ENCODE data around the gene SEPTIN5.

Gene SEPTIN5

DNA sequence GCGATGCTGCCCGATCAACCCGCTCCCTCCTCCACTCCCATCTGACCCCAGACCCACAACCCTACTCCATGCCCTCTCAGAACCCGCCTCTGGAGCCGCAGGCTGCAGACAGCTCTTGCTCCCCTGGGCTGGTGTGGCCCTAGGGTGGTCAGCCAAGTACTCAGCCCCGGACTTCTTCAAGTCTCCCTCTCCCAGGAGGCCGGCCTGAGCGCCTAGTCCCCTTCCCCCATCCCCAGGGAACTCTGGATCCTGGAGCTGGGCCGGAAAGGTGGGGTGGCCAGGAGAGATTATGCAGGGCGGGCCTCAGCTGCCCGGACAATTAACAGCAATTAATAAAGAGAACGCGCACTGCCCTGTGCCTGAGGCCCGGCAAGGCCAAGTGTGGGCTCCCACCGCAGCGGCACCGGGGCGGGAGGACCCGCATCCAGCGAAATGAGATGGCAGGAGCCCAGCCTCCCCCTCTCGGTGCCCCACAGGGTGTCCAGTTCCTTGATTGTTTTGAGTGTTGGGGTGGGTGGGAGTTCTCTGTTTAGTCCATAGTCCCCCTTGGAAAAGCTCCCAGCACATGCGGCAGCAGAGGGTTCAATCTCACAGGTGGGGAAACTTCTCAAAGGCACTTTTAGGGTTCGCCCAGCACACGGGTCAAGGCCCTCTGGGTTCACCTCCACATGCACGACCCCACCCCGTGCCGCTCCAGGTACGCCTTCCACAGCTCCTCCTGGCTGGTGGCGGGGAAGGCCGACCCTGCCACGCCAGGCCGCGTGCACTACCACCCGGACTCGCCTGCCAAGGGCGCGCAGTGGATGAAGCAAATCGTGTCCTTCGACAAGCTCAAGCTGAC, 49.4 kb downstream of the SEPTIN5 start:
- no peak for DNase-seq

DNA sequence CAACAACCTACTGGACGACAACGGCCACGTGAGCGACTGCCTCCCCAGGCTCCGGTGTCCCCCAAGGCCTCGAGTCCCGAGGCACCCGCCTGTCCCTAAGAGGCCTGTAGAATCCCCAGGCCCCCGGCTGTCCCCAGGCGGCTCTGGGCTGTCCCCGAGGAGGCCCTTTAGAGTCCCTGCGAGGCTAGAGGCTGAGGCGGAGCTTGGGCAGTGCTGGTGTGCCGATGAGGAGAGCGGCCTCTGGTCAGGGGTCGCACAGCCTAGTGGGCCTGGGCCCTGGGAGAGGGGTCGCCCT, 49.9 kb downstream of the SEPTIN5 start:
- DNase-seq = no peak

DNA sequence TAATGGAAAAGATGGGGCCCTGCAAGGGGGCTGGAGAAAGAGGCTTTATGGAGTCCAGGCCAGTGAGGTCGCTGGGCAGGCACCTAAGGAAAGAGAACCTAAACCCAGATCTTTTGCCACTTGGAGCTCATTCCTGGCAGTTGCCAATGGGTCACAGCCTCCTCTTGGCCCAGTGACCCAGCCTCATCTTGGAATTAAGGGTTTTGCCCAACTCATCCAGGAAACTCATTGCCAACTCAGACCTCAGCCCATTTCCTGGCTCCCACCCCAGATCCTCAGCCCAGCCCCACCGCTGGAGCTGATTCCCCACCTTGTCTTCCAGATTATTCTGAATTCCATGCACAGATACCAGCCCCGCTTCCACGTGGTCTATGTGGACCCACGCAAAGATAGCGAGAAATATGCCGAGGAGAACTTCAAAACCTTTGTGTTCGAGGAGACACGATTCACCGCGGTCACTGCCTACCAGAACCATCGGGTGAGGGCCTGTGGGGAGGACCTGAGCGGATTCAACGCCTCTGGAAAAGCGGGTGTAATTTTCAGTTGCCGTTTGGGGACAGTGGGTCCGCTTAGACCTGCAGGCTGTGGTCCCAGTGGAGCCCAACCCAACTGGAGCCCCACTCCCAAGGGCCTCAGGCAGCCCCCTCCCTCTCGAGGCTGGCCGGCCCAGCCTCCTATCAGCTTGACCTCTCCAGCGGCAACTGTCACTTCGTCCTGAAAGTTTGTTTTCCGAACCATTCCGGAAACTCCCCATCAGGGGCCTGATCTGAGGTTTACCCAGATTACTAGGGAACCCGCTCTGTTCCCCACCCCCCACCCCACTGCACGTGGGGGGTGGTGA, 50.6 kb downstream of the SEPTIN5 start:
- DNase-seq = no peak

DNA sequence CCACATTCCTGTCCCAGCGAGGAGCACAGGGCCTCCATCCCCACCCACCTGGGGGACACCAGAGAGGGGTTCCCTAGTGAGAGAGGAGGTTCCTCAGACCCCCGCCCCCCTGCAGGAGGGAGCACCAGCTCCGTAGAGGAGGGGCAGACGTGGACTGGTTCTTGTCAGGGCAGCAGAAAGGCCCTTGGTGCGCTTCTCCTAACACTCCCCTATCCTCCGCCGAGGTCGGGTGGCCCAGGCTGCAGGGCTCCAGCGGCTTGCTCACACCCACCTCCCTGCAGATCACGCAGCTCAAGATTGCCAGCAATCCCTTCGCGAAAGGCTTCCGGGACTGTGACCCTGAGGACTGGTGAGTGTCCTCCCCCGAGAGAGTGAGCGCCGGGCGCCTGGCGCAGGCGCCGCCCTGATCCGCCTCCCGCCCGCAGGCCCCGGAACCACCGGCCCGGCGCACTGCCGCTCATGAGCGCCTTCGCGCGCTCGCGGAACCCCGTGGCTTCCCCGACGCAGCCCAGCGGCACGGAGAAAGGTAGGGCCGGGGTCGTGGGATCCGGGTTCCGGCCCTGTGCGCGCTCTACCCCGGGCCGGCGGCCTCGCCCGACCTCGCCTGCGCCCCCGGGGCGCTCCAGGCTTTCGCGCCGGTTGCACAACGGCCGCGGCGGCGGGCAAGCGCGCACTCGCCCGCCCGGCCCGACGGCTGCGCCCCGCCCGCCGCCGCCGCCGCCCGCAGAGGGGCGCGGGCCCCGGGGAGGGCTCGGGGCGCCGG, 51.4 kb downstream of the SEPTIN5 start:
- no peak for DNase-seq

DNA sequence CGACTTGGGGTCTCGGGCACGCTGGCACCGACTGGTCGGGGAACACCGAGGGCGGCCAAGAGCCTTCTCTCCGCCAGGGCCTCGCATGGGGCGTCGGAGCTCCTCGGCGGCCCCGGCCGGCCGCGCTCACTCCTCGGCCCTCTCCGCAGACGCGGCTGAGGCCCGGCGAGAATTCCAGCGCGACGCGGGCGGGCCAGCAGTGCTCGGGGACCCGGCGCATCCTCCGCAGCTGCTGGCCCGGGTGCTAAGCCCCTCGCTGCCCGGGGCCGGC, 51.9 kb downstream of the SEPTIN5 start:
- DNase-seq = no peak

DNA sequence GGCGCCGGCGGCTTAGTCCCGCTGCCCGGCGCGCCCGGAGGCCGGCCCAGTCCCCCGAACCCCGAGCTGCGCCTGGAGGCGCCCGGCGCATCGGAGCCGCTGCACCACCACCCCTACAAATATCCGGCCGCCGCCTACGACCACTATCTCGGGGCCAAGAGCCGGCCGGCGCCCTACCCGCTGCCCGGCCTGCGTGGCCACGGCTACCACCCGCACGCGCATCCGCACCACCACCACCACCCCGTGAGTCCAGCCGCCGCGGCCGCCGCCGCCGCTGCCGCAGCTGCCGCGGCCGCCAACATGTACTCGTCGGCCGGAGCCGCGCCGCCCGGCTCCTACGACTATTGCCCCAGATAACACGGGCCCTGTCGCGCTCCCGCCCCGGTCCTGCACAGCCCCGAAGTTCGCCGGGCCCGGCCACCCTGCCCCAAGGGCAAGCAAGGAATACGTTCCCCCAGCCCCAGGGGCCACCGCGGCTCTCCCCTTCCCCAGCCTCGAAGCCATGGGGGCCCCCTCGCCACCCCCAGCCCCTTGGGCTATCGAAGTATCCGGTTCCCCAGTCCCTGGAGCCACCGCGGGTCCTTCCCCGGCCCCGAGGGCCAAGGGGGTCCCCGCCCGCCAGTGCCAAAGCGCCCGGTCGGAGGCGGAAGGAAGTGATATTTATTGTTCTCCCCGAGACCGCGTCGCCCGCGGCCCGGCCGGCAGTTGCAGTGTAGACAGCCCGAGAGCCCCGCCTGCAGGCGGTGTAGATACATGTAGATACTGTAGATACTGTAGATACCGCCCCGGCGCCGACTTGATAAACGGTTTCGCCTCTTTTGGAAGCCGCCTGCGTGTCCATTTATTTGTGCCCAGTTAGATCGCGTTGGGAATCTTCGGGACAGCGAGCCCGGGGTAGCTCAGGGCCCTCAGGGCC, 52.5 kb downstream of the SEPTIN5 start:
- DNase-seq = no peak

DNA sequence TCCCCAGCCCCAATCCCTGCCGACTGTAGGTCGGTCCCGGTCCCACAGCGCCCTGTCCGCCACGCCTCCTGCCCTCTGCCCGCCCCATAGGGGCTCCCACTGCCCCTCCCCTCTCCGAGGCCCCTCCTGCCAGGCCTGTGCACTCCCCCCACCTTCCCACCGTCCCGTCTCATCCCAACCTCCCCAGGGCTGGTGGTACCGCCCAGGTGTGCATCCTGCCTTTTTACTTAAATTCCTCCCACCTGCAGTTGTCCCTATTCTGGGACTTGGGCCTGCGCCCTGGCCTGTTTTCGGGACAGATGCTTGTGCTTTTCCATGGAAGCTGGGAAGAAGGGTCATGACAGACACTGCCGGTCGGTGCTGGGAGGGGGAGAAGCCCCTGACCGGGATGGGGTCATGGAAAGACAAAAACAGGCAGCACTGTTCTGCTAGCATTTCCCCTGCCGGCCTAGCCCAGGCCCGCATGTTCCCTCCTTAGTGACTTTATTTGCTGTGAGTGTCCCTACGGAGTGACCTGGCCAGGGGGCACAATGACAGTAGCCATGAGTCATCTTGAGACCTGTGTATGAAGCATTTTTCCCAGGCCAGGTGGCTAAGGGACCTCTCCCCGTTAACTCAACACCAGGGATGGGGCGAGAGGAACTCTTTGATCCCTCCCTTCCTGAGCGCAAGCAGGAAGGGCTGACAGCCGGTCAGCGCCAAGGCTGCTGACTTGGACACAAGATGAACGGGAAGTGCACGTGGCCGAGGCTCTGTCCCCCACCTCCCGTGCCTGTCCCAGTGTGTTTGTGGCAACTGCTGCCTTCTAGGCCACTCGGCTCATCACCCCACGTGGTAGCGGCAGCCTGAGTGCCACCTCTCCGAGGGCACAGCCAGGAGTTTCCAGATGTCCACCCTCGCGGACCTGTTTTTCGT, 53.4 kb downstream of the SEPTIN5 start:
- DNase-seq = no peak

DNA sequence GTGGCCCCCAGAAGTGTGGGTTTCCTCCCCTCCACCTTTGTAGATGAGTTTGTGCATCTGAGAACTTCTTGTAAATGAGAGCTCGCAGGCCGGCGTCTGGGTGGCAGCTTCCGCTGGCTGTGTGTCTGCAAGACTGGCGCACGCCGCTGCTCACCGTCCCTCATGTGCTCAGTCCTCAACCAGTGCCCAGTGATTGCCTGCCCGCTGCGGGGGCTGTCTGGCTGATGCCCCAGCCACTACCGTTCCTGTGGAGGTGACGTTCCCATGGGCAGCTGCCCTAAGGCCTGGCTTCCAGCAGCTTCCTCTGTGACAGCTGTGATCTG, 55.1 kb downstream of the SEPTIN5 start:
- DNase-seq = no peak

DNA sequence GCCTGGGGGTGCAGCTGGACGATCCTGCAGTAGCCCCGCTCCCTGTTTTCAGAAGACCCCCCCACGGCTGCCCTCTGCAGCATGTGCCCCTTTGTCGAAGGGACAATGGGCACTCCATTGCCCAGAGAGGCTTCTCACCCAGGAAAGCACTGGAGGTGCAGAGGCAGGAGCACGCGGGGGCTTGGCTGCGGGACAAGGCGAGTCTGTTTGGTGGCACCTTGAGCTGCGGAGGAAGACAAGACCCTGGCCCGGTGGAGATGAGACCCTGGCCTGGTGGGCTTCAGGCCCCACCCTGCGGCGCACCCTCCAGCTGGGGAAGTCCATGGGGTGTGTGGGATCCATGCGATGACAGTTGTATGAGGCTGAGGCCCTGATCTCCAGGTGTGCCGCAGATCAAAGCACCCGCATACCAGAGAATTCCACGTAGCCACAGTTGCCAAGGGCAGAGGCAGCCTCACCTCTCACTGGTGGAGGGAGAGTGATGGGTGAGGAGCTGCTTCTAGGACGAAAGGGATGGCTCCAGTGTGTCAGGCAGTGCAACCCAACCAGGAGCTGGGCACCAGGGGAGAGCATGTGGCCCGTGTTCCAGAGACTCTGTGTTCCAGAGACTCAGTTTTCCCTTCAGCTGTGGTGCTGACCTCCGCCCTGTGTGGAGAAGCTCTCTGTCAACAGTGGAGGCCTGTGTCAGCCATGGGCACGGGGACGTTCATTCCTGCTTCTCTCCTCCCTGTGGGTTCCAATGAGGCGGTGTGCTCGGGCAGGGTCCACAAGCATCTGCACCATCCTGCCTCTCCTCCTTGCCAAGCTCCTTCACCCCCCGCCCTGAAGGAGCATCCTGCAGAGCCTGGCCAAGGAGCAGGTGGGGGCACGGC, 56.3 kb downstream of the SEPTIN5 start:
- DNase-seq = no peak

DNA sequence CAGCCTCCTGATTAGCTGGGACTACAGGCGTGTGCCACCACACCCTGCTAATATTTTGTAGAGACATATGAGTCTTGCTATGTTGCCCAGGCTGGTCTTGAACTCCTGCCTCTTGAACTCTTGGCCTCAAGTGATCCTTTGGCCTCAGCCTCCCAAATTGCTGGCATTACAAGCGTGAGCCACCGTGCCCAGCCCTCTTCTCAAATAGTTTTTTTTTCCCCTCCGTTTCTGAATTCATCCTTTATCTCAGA, 58.0 kb downstream of the SEPTIN5 start:
- DNase-seq = no peak

Measured in NCI-H2081 treated with DMSO at 0.1 percent for 48 hours (cell line).